Measurements from ENCODE around the gene CITED4. TPM values are rescaled to one million over a fixed set of nuclear protein-coding genes. Genes with fewer than 3 reads are reported as not detected.
A peak's percentile ranks its signal among the peaks of the same experiment; 100 is the strongest.

Gene CITED4
- total and polyA plus RNA-seq, 9 of the 15 experiments (the other 6 are each of a cell fraction or from before 2014, with no cell fraction given), result 0.11 to 1.2 (median 0.17) TPM; not detected in 2

DNA sequence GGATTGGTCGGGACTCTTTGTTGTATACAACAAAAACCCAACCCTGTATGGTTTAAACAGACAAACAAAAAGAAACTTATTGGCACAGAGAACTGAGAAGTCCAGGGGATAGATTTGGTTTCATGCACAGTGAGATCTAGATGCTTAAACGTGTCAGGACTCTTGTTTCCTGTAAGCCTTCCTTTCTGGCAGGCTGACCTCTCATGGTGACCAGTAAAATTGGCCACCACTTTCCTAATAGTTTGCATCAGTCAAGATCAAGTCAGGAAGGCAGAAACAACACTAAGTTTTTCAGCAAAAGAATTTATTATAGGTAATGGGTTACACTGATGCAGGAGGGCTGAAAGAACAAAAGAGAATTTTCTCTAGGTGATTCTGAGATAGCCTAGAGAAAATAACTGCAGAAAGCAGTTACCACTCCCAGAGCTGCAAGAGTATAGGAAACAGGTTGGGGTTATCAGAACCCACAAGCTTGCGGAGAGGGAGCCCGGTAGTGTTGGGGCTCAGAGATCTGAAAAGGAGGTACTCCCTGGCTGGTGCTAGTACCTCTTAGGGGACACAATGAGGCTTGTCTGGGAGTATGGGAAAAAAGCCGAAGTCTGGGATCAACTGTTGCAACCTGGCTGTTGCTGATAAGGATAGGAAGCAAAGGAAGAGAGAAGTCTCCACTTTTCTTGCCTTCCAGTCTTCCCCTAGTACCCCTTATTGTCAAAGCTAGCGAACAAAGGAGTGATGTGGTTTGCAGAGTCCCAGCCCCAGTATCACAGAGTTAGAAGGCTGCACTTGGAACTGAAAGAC, 21.4 kb downstream of the CITED4 start (continued):
- TF ChIP-seq, protein P1, sequence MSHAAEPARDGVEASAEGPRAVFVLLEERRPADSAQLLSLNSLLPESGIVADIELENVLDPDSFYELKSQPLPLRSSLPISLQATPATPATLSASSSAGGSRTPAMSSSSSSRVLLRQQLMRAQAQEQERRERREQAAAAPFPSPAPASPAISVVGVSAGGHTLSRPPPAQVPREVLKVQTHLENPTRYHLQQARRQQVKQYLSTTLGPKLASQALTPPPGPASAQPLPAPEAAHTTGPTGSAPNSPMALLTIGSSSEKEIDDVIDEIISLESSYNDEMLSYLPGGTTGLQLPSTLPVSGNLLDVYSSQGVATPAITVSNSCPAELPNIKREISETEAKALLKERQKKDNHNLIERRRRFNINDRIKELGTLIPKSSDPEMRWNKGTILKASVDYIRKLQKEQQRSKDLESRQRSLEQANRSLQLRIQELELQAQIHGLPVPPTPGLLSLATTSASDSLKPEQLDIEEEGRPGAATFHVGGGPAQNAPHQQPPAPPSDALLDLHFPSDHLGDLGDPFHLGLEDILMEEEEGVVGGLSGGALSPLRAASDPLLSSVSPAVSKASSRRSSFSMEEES (CRISPR knock-in tag; IDR thresholded peaks at IDR 0.05), result no peak
- TF ChIP-seq PTBP1 (IDR thresholded peaks at IDR 0.05; ENCODE audit: low read depth, low read length) (no peak), ZNF766 (CRISPR knock-in tag; conservative IDR thresholded peaks at IDR 0.05) (no peak), FOXK2 (conservative IDR thresholded peaks at IDR 0.05 in 1 of 2, IDR thresholded peaks at IDR 0.05 in 1 of 2; ENCODE audit: low read depth in 2 of 2) (peak in 1 of 2 experiments; percentile 78; a peak in 2 of 4 replicates), ZEB2 (IDR thresholded peaks at IDR 0.05) (peak; percentile 71), NBN (IDR thresholded peaks at IDR 0.05; ENCODE audit: low read depth) (no peak; the same call in 1 of the 2 replicates), SAFB2 (IDR thresholded peaks at IDR 0.05; ENCODE audit: borderline replicate concordance, low read depth, low read length, severe bottlenecking) (no peak), ZNF134 (CRISPR knock-in tag; conservative IDR thresholded peaks at IDR 0.05) (no peak), ZNF184 (CRISPR knock-in tag; IDR thresholded peaks at IDR 0.05) (no peak), C11orf30 (IDR thresholded peaks at IDR 0.05; ENCODE audit: low read depth) (no peak), CBX1 (IDR thresholded peaks at IDR 0.05; ENCODE audit: low read depth) (no peak), SREBF2 (CRISPR knock-in tag; IDR thresholded peaks at IDR 0.05) (no peak), KLF16 (IDR thresholded peaks at IDR 0.05) (peak; percentile 60; the same call in 1 of the 2 replicates), ZNF311 (CRISPR knock-in tag; IDR thresholded peaks at IDR 0.05) (no peak), CEBPG (CRISPR knock-in tag; IDR thresholded peaks at IDR 0.05) (no peak), CEBPG (tag; conservative IDR thresholded peaks at IDR 0.05 in 1 of 2, IDR thresholded peaks at IDR 0.05 in 1 of 2) (no peak), CEBPB (tag; IDR thresholded peaks at IDR 0.05) (peak; percentile 20; the same call in 1 of the 2 replicates), ZBTB17 (CRISPR knock-in tag; IDR thresholded peaks at IDR 0.05) (no peak)
- TF ChIP-seq, protein P2, sequence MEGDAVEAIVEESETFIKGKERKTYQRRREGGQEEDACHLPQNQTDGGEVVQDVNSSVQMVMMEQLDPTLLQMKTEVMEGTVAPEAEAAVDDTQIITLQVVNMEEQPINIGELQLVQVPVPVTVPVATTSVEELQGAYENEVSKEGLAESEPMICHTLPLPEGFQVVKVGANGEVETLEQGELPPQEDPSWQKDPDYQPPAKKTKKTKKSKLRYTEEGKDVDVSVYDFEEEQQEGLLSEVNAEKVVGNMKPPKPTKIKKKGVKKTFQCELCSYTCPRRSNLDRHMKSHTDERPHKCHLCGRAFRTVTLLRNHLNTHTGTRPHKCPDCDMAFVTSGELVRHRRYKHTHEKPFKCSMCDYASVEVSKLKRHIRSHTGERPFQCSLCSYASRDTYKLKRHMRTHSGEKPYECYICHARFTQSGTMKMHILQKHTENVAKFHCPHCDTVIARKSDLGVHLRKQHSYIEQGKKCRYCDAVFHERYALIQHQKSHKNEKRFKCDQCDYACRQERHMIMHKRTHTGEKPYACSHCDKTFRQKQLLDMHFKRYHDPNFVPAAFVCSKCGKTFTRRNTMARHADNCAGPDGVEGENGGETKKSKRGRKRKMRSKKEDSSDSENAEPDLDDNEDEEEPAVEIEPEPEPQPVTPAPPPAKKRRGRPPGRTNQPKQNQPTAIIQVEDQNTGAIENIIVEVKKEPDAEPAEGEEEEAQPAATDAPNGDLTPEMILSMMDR (IDR thresholded peaks at IDR 0.05 in 2 of 3, conservative IDR thresholded peaks at IDR 0.05 in 1 of 3; ENCODE audit: insufficient read depth in 2 of 3, low read depth in 1 of 3, low read length in 3 of 3), result peak; percentile 39 to 45 (median 40); a peak in 4 of 6 replicates
- TF ChIP-seq, protein P3, sequence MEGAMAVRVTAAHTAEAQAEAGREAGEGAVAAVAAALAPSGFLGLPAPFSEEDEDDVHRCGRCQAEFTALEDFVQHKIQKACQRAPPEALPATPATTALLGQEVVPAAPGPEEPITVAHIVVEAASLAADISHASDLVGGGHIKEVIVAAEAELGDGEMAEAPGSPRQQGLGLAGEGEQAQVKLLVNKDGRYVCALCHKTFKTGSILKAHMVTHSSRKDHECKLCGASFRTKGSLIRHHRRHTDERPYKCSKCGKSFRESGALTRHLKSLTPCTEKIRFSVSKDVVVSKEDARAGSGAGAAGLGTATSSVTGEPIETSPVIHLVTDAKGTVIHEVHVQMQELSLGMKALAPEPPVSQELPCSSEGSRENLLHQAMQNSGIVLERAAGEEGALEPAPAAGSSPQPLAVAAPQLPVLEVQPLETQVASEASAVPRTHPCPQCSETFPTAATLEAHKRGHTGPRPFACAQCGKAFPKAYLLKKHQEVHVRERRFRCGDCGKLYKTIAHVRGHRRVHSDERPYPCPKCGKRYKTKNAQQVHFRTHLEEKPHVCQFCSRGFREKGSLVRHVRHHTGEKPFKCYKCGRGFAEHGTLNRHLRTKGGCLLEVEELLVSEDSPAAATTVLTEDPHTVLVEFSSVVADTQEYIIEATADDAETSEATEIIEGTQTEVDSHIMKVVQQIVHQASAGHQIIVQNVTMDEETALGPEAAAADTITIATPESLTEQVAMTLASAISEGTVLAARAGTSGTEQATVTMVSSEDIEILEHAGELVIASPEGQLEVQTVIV (CRISPR knock-in tag; IDR thresholded peaks at IDR 0.05; ENCODE audit: borderline replicate concordance), result no peak
- TF ChIP-seq, protein P4, sequence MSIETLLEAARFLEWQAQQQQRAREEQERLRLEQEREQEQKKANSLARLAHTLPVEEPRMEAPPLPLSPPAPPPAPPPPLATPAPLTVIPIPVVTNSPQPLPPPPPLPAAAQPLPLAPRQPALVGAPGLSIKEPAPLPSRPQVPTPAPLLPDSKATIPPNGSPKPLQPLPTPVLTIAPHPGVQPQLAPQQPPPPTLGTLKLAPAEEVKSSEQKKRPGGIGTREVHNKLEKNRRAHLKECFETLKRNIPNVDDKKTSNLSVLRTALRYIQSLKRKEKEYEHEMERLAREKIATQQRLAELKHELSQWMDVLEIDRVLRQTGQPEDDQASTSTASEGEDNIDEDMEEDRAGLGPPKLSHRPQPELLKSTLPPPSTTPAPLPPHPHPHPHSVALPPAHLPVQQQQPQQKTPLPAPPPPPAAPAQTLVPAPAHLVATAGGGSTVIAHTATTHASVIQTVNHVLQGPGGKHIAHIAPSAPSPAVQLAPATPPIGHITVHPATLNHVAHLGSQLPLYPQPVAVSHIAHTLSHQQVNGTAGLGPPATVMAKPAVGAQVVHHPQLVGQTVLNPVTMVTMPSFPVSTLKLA (conservative IDR thresholded peaks at IDR 0.05), result no peak; a peak in 1 of 4 replicates

Measured in K562 (cell line).